T-helper 2 cell treated with Interferon-gamma antibody and Interleukin-4, amounts not matched to agents 5 μg/mL and 100 μg/mL, for 36 hours (primary cell): ENCODE data around the gene AFAP1.

ENCODE experiments used
- DNase-seq: peaks from one replicate; pipeline ENCODE4 v3.0.0; 2021; ENCODE audit warnings: low spot score
- H3K27ac Mint-ChIP-seq: one replicate; pipeline ENCODE4 v1.8.0; 2021; ENCODE audit warnings: mild to moderate bottlenecking, mixed read lengths
- H3K27me3 Mint-ChIP-seq: one replicate; pipeline ENCODE4 v1.8.0; 2021; ENCODE audit warnings: low read depth, mixed read lengths
- H3K36me3 Mint-ChIP-seq: one replicate; pipeline ENCODE4 v1.8.0; 2021; ENCODE audit warnings: low read depth, mixed read lengths
- H3K4me1 Mint-ChIP-seq: one replicate; pipeline ENCODE4 v1.8.0; 2021; ENCODE audit warnings: low read depth, mixed read lengths
- H3K4me3 Mint-ChIP-seq: one replicate; pipeline ENCODE4 v1.8.0; 2022; ENCODE audit warnings: mild to moderate bottlenecking, moderate library complexity, mixed read lengths
- H3K9me3 Mint-ChIP-seq: one replicate; pipeline ENCODE4 v1.8.0; 2021; ENCODE audit warnings: mixed read lengths

The AFAP1 gene

GRCh38 chr4:7712021-7712671 lies 227.5 kb downstream of the AFAP1 start:
- no peaks in the 10 kb centered on the region for H3K36me3 Mint-ChIP-seq
- H3K4me1 Mint-ChIP-seq: no peaks in the 10 kb centered on the region
- H3K27me3 Mint-ChIP-seq: no peaks in the 10 kb centered on the region
- no peaks in the 10 kb centered on the region for H3K9me3 Mint-ChIP-seq
- H3K27ac Mint-ChIP-seq: no peak overlapping the region
- no peak overlapping the region for H3K4me3 Mint-ChIP-seq
- DNase-seq: no peak

GRCh38 chr4:7711307-7711963 lies 228.2 kb downstream of the AFAP1 start:
- no peak for DNase-seq
- Mint-ChIP-seq H3K9me3 (no peaks in the 10 kb centered on the region), H3K27ac (no peak overlapping the region), H3K4me1 (no peaks in the 10 kb centered on the region), H3K27me3 (no peaks in the 10 kb centered on the region), H3K36me3 (no peaks in the 10 kb centered on the region), H3K4me3 (no peak overlapping the region)

DNA sequence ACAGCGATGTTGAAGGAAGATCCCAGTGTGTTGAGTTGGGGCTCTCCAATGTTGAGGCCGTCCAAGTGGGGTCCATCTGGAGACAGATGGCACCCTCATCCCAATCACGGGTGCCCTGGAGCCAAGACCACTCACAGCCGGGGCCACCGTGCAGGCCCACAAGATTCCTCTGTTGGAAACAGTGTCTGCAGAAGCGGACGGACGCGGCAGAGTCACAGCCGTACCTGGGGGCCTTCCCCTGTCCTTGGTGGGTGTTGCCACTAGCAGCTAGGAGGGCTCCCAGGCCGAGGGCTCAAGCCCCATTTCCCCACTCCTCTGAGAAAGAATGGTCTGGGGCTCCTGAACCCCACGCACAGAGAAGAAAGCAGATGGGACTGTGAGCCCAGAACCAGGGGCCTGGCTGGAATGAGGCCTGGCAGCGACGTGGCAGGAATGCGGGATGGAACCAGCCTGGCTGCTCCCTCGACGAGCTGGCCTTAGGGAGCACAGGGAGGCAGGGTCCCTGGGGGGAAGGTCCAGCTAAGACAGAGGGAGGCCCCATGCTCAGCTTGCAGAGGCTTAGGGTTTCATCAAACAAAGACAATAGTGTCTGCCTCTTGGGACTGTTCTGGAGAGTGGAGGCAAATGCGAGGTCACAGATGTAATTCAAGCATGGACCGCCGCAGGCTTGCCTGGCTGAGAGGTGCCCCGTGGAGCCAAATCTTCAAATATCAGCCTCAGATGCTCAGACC lies 228.9 kb downstream of the AFAP1 start:
- Mint-ChIP-seq H3K36me3 (no peaks in the 10 kb centered on the region), H3K4me3 (no peak overlapping the region), H3K9me3 (no peaks in the 10 kb centered on the region), H3K27me3 (no peaks in the 10 kb centered on the region), H3K27ac (no peak overlapping the region), H3K4me1 (no peaks in the 10 kb centered on the region)
- no peak for DNase-seq

DNA sequence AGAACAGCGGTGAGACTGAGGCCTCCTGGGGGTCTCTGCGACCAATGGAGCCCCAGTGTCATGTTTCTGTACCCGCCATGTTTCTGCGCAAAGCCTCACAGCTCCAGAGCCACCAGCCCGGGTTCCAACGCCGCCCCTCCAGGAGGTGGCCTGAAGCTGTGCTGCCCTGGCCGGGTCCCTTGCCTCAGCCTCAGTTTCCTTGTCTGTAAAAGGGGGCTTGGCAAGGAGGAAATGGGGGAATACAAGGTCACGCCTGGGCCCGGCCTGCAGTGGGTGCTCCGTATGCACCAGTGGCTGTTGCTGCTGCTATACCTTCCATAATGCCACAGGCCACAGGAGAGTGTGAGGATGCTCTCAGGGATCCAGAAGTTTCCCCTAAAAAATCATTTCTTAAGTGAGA lies 229.5 kb downstream of the AFAP1 start:
- Mint-ChIP-seq H3K9me3 (no peaks in the 10 kb centered on the region), H3K27me3 (no peaks in the 10 kb centered on the region), H3K27ac (no peak overlapping the region), H3K4me3 (no peak overlapping the region), H3K36me3 (no peaks in the 10 kb centered on the region), H3K4me1 (no peaks in the 10 kb centered on the region)
- DNase-seq: no peak

GRCh38 chr4:7709431-7709830 lies 230.2 kb downstream of the AFAP1 start:
- no peaks in the 10 kb centered on the region for H3K9me3 Mint-ChIP-seq
- no peaks in the 10 kb centered on the region for H3K27me3 Mint-ChIP-seq
- no peak overlapping the region for H3K27ac Mint-ChIP-seq
- DNase-seq: no peak
- H3K36me3 Mint-ChIP-seq: no peaks in the 10 kb centered on the region
- no peaks in the 10 kb centered on the region for H3K4me1 Mint-ChIP-seq
- no peak overlapping the region for H3K4me3 Mint-ChIP-seq

GRCh38 chr4:7708981-7709380 lies 230.7 kb downstream of the AFAP1 start:
- DNase-seq: no peak
- H3K27me3 Mint-ChIP-seq: no peaks in the 10 kb centered on the region
- no peaks in the 10 kb centered on the region for H3K9me3 Mint-ChIP-seq
- no peaks in the 10 kb centered on the region for H3K4me1 Mint-ChIP-seq
- no peak overlapping the region for H3K27ac Mint-ChIP-seq
- H3K4me3 Mint-ChIP-seq: no peak overlapping the region
- H3K36me3 Mint-ChIP-seq: no peaks in the 10 kb centered on the region
